Left ventricle myocardium inferior (tissue), 1 donor: ENCODE data around the gene C19orf81. TPM values are rescaled to one million over a fixed set of nuclear protein-coding genes. Genes with fewer than 3 reads are reported as not detected.

Experiments
- DNase-seq: peaks from one replicate; pipeline ENCODE4 v3.0.0-alpha.2; 2020
- H3K27ac ChIP-seq: fragments of 200-600 bp; replicated peaks from 2 replicates; pipeline ENCODE4 v1.8.0; 2021
- H3K27me3 ChIP-seq: fragments of 200-600 bp; 2 replicates; pipeline ENCODE4 v1.8.0; 2021; ENCODE audit warnings: low read depth
- H3K36me3 ChIP-seq: fragments of 200-600 bp; 2 replicates; pipeline ENCODE4 v1.8.0; 2021
- H3K4me1 ChIP-seq: fragments of 200-600 bp; 2 replicates; pipeline ENCODE4 v1.8.0; 2021
- H3K4me3 ChIP-seq: fragments of 200-600 bp; 2 replicates; pipeline ENCODE4 v1.8.0; 2021; ENCODE audit warnings: mild to moderate bottlenecking, moderate library complexity
- H3K9me3 ChIP-seq: fragments of 200-600 bp; replicated peaks from 2 replicates; pipeline ENCODE4 v1.8.0; 2021
- CTCF ChIP-seq: fragments of 200-600 bp; IDR thresholded peaks from 2 replicates; pipeline ENCODE4 v1.8.0; 2021; ENCODE audit warnings: antibody characterized with exemption, mild to moderate bottlenecking, borderline replicate concordance
- intact Hi-C: fragments of 100-400 bp; cut with micrococcal nuclease; formaldehyde crosslinking; loops from one replicate; pipeline ENCODE4 v1.11.0; 2022
- total RNA-seq: library from RNA; stranded (reverse); fragmentation: NEBNext Ultra II Directional; extraction: Animal tissue kit (Norgen Biotek cat#: 25700); gene quantifications from one replicate; pipeline ENCODE4 v1.2.1, GENCODE V29; 2021
- donor health status: DM: no; HTN: yes; CAD: no; lungs with severe emphysema.

The C19orf81 gene
- total RNA-seq, 1 donor from 2014 or later: 3.6 TPM

- Histone ChIP-seq H3K4me3 (no peak overlapping the region), H3K27me3 (peaks cover 100% of the 10 kb centered on the region), H3K27ac (no peak overlapping the region), H3K4me1 (peaks cover 11% of the 10 kb centered on the region), H3K9me3 (no peaks in the 10 kb centered on the region), H3K36me3 (no peaks in the 10 kb centered on the region)
- DNase-seq: no peak
- intact Hi-C loops: no loop called here
- TF ChIP-seq CTCF: no peak
Measured at GRCh38 chr19:50666346-50667176, 17.3 kb downstream of the C19orf81 start.

GRCh38 chr19:50667177-50667758 is 18.0 kb downstream of the C19orf81 start:
- Histone ChIP-seq H3K27ac (no peak overlapping the region), H3K4me3 (no peak overlapping the region), H3K9me3 (no peaks in the 10 kb centered on the region), H3K4me1 (peaks cover 11% of the 10 kb centered on the region), H3K36me3 (no peaks in the 10 kb centered on the region), H3K27me3 (peaks cover 100% of the 10 kb centered on the region)
- no peak for TF ChIP-seq CTCF
- no peak for DNase-seq
- intact Hi-C loops: no loop called here

GRCh38 chr19:50667759-50668231 is 18.6 kb downstream of the C19orf81 start:
- Histone ChIP-seq H3K27ac (no peak overlapping the region), H3K4me3 (no peak overlapping the region), H3K27me3 (peaks cover 100% of the 10 kb centered on the region), H3K9me3 (no peaks in the 10 kb centered on the region), H3K4me1 (peaks cover 11% of the 10 kb centered on the region), H3K36me3 (no peaks in the 10 kb centered on the region)
- intact Hi-C loops: no loop called here
- no peak for TF ChIP-seq CTCF
- DNase-seq: no peak

GRCh38 chr19:50668416-50668815 is 19.2 kb downstream of the C19orf81 start:
- H3K36me3 ChIP-seq: no peaks in the 10 kb centered on the region
- no peak overlapping the region for H3K27ac ChIP-seq
- H3K9me3 ChIP-seq: no peaks in the 10 kb centered on the region
- H3K4me3 ChIP-seq: no peak overlapping the region
- peaks cover 11% of the 10 kb centered on the region for H3K4me1 ChIP-seq
- peaks cover 100% of the 10 kb centered on the region for H3K27me3 ChIP-seq
- no peak for TF ChIP-seq CTCF
- intact Hi-C loops: no loop called here
- DNase-seq: no peak

GRCh38 chr19:50668879-50669278 is 19.6 kb downstream of the C19orf81 start:
- Histone ChIP-seq H3K36me3 (no peaks in the 10 kb centered on the region), H3K27ac (no peak overlapping the region), H3K4me3 (no peak overlapping the region), H3K9me3 (no peaks in the 10 kb centered on the region), H3K4me1 (peaks cover 11% of the 10 kb centered on the region), H3K27me3 (peaks cover 100% of the 10 kb centered on the region)
- intact Hi-C loops: no loop called here
- no peak for TF ChIP-seq CTCF
- no peak for DNase-seq
